Progenitor cell of endocrine pancreas (in vitro differentiated cells): ENCODE results near the gene RSRC1. TPM values are rescaled to one million over a fixed set of nuclear protein-coding genes. Genes with fewer than 3 reads are reported as not detected.

Experiments used
- DNase-seq: peaks from one replicate; pipeline ENCODE4 v3.0.0; 2021; ENCODE audit warnings: low spot score; ENCODE audit not compliant: unreplicated experiment
- H3K27ac Mint-ChIP-seq: 2 replicates; pipeline ENCODE4 v1.8.0; 2021; ENCODE audit warnings: mild to moderate bottlenecking, moderate library complexity, mixed read lengths
- H3K27me3 Mint-ChIP-seq: 2 replicates; pipeline ENCODE4 v1.8.0; 2021; ENCODE audit warnings: mixed read lengths
- H3K36me3 Mint-ChIP-seq: 2 replicates; pipeline ENCODE4 v1.8.0; 2022; ENCODE audit warnings: mixed read lengths; ENCODE audit not compliant: insufficient read depth
- H3K4me1 Mint-ChIP-seq: 2 replicates; pipeline ENCODE4 v1.8.0; 2021; ENCODE audit warnings: low read depth, mixed read lengths
- H3K4me3 Mint-ChIP-seq: 2 replicates; pipeline ENCODE4 v1.8.0; 2021; ENCODE audit warnings: low read depth, mild to moderate bottlenecking, moderate library complexity, mixed read lengths
- H3K9me3 Mint-ChIP-seq: 2 replicates; pipeline ENCODE4 v1.8.0; 2021; ENCODE audit warnings: low read depth, mixed read lengths
- CTCF ChIP-seq: fragments of 200-600 bp; sonication (generic); IDR thresholded peaks from one replicate; pipeline ENCODE4 v1.5.0; 2021; ENCODE audit warnings: antibody characterized with exemption, mild to moderate bottlenecking; ENCODE audit not compliant: unreplicated experiment
- total RNA-seq: library from RNA; stranded (reverse); gene quantifications from 2 replicates; pipeline ENCODE4 v1.2.1, GENCODE V29; 2021

RSRC1 gene
- total RNA-seq, 1 donor from 2014 or later: 50.6 TPM

- TF ChIP-seq CTCF: no peak
Observed at GRCh38 chr3:158233791-158234190, 123.9 kb downstream of the RSRC1 start.

GRCh38 chr3:158244274-158244673, 134.4 kb downstream of the RSRC1 start:
- no peak overlapping the region for H3K27ac Mint-ChIP-seq
- no peak for DNase-seq
- peaks cover 18% of the 10 kb centered on the region for H3K36me3 Mint-ChIP-seq
- H3K9me3 Mint-ChIP-seq: peaks cover 19% of the 10 kb centered on the region
- no peaks in the 10 kb centered on the region for H3K27me3 Mint-ChIP-seq
- H3K4me3 Mint-ChIP-seq: no peak overlapping the region
- no peak for TF ChIP-seq CTCF
- H3K4me1 Mint-ChIP-seq: peaks cover 1% of the 10 kb centered on the region

More at GRCh38 chr3:158233791-158234190, 123.9 kb downstream of the RSRC1 start:
- Mint-ChIP-seq H3K36me3 (peaks cover 11% of the 10 kb centered on the region), H3K27ac (no peak overlapping the region), H3K4me1 (no peaks in the 10 kb centered on the region), H3K4me3 (no peak overlapping the region), H3K27me3 (no peaks in the 10 kb centered on the region), H3K9me3 (no peaks in the 10 kb centered on the region)
- DNase-seq: no peak

- no peak overlapping the region for H3K4me3 Mint-ChIP-seq
- no peak for DNase-seq
- TF ChIP-seq CTCF: no peak
- peaks cover 1% of the 10 kb centered on the region for H3K4me1 Mint-ChIP-seq
- H3K27me3 Mint-ChIP-seq: no peaks in the 10 kb centered on the region
- peaks cover 20% of the 10 kb centered on the region for H3K9me3 Mint-ChIP-seq
- H3K36me3 Mint-ChIP-seq: peaks cover 19% of the 10 kb centered on the region
- H3K27ac Mint-ChIP-seq: no peak overlapping the region
Observed at GRCh38 chr3:158247288-158247687, 137.4 kb downstream of the RSRC1 start.

GRCh38 chr3:158248261-158248660, 138.4 kb downstream of the RSRC1 start:
- H3K4me3 Mint-ChIP-seq: no peak overlapping the region
- no peak for TF ChIP-seq CTCF
- peaks cover 25% of the 10 kb centered on the region for H3K36me3 Mint-ChIP-seq
- H3K9me3 Mint-ChIP-seq: peaks cover 22% of the 10 kb centered on the region
- no peak for DNase-seq
- no peaks in the 10 kb centered on the region for H3K27me3 Mint-ChIP-seq
- H3K27ac Mint-ChIP-seq: no peak overlapping the region
- peaks cover 1% of the 10 kb centered on the region for H3K4me1 Mint-ChIP-seq

GRCh38 chr3:158249183-158249582, 139.3 kb downstream of the RSRC1 start:
- Mint-ChIP-seq H3K9me3 (peaks cover 19% of the 10 kb centered on the region), H3K27ac (no peak overlapping the region), H3K36me3 (peaks cover 27% of the 10 kb centered on the region), H3K4me1 (no peaks in the 10 kb centered on the region), H3K4me3 (no peak overlapping the region), H3K27me3 (no peaks in the 10 kb centered on the region)
- no peak for TF ChIP-seq CTCF
- DNase-seq: no peak
